ENCODE results near the gene GADD45G. TPM values are rescaled to one million over a fixed set of nuclear protein-coding genes. Genes with fewer than 3 reads are reported as not detected.
A peak's percentile ranks its signal among the peaks of the same experiment; 100 is the strongest.

GADD45G gene
- total and polyA plus RNA-seq, 10 of the 15 experiments (the other 5 are each of a cell fraction or from before 2014, with no cell fraction given) = 0.07 to 1.00 (median 0.29) TPM; not detected in 4

DNA sequence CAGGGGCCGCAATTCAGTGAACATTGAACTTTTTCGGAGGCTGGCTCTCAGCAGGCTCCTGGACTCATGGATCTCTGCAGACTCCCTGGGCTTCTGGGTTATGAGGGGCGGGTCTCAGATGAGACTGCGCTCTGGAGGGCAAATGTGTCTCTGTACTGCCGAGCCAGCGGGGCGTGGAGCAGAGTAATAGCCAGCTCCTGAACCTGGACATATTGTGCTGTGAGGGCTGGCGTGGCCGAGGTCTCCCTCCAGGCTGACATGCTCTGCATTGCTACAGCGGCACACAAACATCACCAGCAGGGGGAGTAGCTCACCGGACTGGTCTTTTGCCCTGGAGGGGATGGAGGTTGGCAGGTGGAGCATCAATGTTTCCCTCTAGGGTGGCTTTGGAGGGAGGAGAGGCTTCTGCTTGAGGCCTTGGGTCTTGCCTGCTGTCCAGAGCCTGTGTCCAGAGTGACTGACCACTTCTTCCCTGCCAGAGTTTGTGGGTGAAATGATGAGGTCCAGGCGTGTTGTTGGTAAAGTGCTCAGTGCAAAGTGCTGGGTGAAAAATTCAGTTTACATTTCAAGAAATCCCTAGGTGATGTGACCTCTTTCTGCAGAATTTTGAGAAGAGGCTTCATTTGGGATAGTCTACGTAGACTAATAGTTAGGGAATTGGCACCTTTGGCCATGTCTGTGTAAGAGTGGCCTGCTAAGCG lies 10.9 kb upstream of the GADD45G start (continued):
- TF ChIP-seq NFIC (IDR thresholded peaks at IDR 0.05; ENCODE audit: low read depth, low read length) (no peak), TCF12 (IDR thresholded peaks at IDR 0.05; ENCODE audit: low read depth, low read length) (no peak), BHLHE40 (IDR thresholded peaks at IDR 0.05; ENCODE audit: borderline replicate concordance in 1 of 2, low read depth in 2 of 2, low read length in 1 of 2) (no peak), STAT1 (conservative IDR thresholded peaks at IDR 0.05) (no peak), IRF5 (IDR thresholded peaks at IDR 0.05; ENCODE audit: borderline replicate concordance) (no peak), POLR2AphosphoS2 (IDR thresholded peaks at IDR 0.05; ENCODE audit: low read depth, low read length) (no peak), PML (IDR thresholded peaks at IDR 0.05; ENCODE audit: low read length) (no peak), KAT2A (conservative IDR thresholded peaks at IDR 0.05; ENCODE audit: control insufficient read depth, low read depth, low read length) (no peak), TARDBP (IDR thresholded peaks at IDR 0.05; ENCODE audit: borderline replicate concordance) (no peak), JUNB (IDR thresholded peaks at IDR 0.05) (no peak), ATF7 (IDR thresholded peaks at IDR 0.05; ENCODE audit: low read depth) (no peak), NR2C1 (IDR thresholded peaks at IDR 0.05) (no peak), ZNF687 (IDR thresholded peaks at IDR 0.05) (no peak), YY1 (IDR thresholded peaks at IDR 0.05; ENCODE audit: low read depth, low read length) (peak; percentile 47; the same call in 1 of the 2 replicates)
- TF ChIP-seq, protein P1, sequence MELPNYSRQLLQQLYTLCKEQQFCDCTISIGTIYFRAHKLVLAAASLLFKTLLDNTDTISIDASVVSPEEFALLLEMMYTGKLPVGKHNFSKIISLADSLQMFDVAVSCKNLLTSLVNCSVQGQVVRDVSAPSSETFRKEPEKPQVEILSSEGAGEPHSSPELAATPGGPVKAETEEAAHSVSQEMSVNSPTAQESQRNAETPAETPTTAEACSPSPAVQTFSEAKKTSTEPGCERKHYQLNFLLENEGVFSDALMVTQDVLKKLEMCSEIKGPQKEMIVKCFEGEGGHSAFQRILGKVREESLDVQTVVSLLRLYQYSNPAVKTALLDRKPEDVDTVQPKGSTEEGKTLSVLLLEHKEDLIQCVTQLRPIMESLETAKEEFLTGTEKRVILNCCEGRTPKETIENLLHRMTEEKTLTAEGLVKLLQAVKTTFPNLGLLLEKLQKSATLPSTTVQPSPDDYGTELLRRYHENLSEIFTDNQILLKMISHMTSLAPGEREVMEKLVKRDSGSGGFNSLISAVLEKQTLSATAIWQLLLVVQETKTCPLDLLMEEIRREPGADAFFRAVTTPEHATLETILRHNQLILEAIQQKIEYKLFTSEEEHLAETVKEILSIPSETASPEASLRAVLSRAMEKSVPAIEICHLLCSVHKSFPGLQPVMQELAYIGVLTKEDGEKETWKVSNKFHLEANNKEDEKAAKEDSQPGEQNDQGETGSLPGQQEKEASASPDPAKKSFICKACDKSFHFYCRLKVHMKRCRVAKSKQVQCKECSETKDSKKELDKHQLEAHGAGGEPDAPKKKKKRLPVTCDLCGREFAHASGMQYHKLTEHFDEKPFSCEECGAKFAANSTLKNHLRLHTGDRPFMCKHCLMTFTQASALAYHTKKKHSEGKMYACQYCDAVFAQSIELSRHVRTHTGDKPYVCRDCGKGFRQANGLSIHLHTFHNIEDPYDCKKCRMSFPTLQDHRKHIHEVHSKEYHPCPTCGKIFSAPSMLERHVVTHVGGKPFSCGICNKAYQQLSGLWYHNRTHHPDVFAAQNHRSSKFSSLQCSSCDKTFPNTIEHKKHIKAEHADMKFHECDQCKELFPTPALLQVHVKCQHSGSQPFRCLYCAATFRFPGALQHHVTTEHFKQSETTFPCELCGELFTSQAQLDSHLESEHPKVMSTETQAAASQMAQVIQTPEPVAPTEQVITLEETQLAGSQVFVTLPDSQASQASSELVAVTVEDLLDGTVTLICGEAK (IDR thresholded peaks at IDR 0.05; ENCODE audit: borderline replicate concordance) = no peak

Measured in GM12878 (cell line).